T-helper 17 cell (primary cell): ENCODE data around the gene NCOR2. TPM values are rescaled to one million over a fixed set of nuclear protein-coding genes. Genes with fewer than 3 reads are reported as not detected.
A peak's percentile ranks its signal among the peaks of the same experiment; 100 is the strongest.

Source experiments
- ATAC-seq: fragments of 150-1000 bp; cut with Tn5 transposase; 2 replicates; pipeline ENCODE4 v1.10.0; 2021; ENCODE audit warnings: mild to moderate bottlenecking, moderate library complexity
- DNase-seq, 3 donors: peaks; one replicate each; pipeline versions ENCODE4 v3.0.0 to v3.0.0-alpha.2; 2020 to 2021
- H3K9me3 ChIP-seq: one replicate; pipeline ENCODE4 v1.7.0; 2013; ENCODE audit warnings: low read length, mild to moderate bottlenecking; ENCODE audit not compliant: control insufficient read depth, poor library complexity, severe bottlenecking
- H3K27ac Mint-ChIP-seq: one replicate; pipeline ENCODE4 v1.8.0; 2022; ENCODE audit warnings: mild to moderate bottlenecking, moderate library complexity, mixed read lengths
- H3K27me3 Mint-ChIP-seq: one replicate; pipeline ENCODE4 v1.8.0; 2022; ENCODE audit warnings: mixed read lengths
- H3K36me3 Mint-ChIP-seq: one replicate; pipeline ENCODE4 v1.8.0; 2022; ENCODE audit warnings: low read depth, mixed read lengths
- H3K4me1 Mint-ChIP-seq: one replicate; pipeline ENCODE4 v1.8.0; 2022; ENCODE audit warnings: mild to moderate bottlenecking, mixed read lengths
- H3K4me3 Mint-ChIP-seq: one replicate; pipeline ENCODE4 v1.8.0; 2022; ENCODE audit warnings: mild to moderate bottlenecking, moderate library complexity, mixed read lengths
- total RNA-seq, 4 donors: library from RNA in 2 of 4; stranded (reverse) in 2 of 4; gene quantifications; one replicate each; pipeline ENCODE4 v1.2.3 and lab custom pipeline; 2022 to 2026

The NCOR2 gene
- total RNA-seq (100 to 1,000 TPM; 107 to 119 TPM), total RNA-seq (lab: John Stamatoyannopoulos, UW) (44.4 to 74.8 reads per million in 2 donors)

DNA sequence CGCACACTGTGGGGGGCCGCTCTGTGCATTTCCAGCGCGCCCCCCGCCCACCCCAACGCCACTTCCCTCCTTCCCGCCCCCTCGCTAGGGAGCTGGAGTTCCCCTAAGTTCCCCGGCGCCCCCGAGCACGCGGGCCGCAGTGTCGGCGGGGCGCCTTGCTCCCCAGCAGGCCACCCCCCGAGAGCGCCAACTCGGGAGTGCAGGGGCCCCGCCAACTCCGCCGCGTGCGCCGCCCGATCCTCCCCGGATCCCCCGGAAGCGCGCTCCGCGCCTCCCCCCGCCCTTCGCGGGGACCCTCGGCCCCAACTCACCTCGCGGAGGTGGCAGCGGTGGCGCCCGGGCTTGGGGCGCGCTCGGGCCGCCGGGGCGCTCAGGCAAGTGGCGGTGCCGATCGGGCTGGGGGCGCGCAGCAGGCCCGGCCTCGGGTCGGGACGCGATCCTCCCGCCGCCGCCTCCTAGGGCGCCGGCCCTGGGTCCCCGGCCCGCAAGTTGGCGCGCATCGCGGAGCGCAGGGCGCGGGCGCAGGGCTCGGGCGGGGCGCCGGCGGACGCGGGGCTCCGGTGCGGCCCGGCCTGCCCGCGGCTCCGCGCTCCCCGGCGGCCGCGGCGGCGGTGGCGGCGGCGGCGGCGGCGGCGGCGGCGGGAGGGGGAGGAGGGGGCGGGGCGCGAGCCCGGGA, at the start of gene NCOR2:
Gene NCOR2 (minus strand): TSS at position 616 of the 676 bp plus-strand sequence. CDS start 72,361 bp downstream, outside the sequence.
- ATAC-seq: peak; percentile 50
- DNase-seq: peak; percentile 29 to 51 (median 49)
- H3K27ac Mint-ChIP-seq: peak within 1 kb of the TSS; percentile 60
- H3K36me3 Mint-ChIP-seq: no peaks in the 10 kb centered on the region
- H3K27me3 Mint-ChIP-seq: no peaks in the 10 kb centered on the region
- H3K9me3 ChIP-seq: no peaks in the 10 kb centered on the region
- H3K4me3 Mint-ChIP-seq: peak within 1 kb of the TSS; percentile 92
- H3K4me1 Mint-ChIP-seq: peaks cover 15% of the 10 kb centered on the region

DNA sequence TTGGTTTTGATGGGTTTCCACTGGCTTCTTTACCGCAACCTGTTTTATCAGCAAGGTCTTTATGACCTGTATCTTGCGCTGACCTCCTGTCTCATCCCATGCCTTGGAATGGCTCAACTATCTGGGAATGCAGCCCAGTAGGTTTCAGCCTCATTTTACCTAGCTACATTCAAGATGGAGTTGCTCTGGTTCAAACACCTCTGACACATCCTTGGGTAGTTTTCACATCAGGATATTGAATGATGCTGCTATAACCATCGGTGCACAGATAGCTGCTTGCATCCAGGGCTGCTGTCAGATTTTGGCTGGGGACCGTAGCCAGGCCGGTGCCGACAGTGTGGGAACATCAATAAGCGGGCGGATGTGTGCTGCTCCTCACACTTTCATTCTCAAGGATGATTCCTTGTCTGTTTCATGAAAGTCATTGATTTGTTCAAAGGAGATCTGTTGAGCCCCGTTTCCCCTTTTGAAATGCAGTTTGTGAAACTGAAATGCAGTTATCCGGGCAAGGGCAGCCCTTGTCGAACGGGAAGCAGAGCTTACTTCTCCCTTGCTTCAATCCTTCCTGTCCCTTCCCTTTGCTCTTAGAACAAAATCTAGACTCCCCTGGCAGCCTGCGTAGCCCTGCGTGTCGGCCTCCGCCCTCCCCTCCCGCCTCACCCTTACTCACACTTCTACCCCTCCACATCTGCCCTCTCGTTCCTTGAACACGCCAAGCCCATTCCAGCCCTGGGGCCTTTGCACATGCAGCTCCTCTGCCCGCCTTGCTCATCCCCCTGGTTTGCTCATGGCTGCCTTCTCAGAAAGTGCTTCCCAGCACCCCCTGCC, 49.2 kb upstream of the NCOR2 start:
- H3K27me3 Mint-ChIP-seq: no peaks in the 10 kb centered on the region
- DNase-seq (no peak), ATAC-seq (no peak)
- H3K9me3 ChIP-seq: no peaks in the 10 kb centered on the region
- peaks cover 2% of the 10 kb centered on the region for H3K4me1 Mint-ChIP-seq
- H3K36me3 Mint-ChIP-seq: no peaks in the 10 kb centered on the region
- H3K27ac Mint-ChIP-seq: no peak overlapping the region
- H3K4me3 Mint-ChIP-seq: no peak overlapping the region

DNA sequence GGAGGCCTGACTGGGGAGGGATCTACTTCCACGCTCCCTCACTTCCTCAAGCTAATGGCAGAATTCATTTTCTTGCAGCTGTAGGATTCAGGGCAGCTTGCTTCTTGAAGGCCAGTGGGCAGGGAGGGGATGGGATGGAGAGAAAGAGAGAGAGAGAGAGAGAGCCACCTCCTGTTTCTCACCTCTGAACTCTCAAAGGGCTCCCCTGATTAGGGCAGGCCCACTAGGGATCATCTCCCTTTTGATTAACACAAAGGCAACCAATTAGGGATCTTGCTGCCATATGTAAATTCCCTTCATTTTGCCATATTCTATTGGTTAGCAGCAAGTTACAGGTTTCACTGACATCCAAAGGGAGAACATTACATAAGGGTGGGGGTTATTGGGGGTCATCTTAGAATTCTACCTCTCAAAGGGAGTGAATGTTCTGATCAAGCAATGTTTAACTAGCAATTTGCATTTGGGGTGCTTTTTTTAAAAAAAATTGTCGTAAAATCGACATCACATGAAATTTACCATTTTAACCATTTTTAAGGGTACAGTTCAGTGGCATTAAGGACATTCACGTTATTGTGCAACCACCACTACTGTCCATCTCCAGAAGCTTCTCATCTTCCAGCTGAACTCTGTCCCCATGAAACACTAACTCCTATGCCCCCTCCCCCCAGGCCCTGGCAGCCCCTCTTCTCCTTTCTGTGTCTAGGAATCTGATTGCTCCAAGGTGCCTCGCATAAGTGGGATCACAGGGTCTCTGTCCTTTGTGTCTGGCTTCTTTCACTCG, 47.3 kb upstream of the NCOR2 start:
- H3K27ac Mint-ChIP-seq: no peak overlapping the region
- H3K9me3 ChIP-seq: no peaks in the 10 kb centered on the region
- H3K4me3 Mint-ChIP-seq: no peak overlapping the region
- H3K27me3 Mint-ChIP-seq: no peaks in the 10 kb centered on the region
- no peaks in the 10 kb centered on the region for H3K36me3 Mint-ChIP-seq
- ATAC-seq: no peak
- peaks cover 4% of the 10 kb centered on the region for H3K4me1 Mint-ChIP-seq
- DNase-seq: no peak

DNA sequence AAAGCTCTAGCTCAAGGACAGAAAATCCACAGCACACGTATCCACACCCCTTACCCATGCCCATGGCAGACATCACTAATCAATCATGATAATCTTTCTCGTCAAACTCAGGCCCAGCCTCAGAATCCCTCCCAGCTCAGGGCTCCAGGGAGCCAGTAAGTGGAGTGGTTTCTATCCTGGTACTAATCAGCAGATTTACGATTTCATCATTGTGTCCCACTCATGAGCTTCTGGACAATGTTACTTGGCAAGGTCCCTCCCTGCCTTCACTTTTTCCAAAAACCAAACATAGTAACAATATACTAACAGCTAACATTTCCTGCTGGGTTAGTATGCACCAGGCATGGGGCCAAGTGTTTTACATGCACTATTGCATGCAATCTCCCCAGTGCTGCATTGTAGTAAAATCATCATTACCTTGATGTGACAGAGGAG, 45.8 kb upstream of the NCOR2 start:
- no peaks in the 10 kb centered on the region for H3K36me3 Mint-ChIP-seq
- H3K4me3 Mint-ChIP-seq: no peak overlapping the region
- ATAC-seq (no peak), DNase-seq (no peak)
- no peaks in the 10 kb centered on the region for H3K9me3 ChIP-seq
- no peak overlapping the region for H3K27ac Mint-ChIP-seq
- H3K27me3 Mint-ChIP-seq: no peaks in the 10 kb centered on the region
- H3K4me1 Mint-ChIP-seq: peaks cover 17% of the 10 kb centered on the region

DNA sequence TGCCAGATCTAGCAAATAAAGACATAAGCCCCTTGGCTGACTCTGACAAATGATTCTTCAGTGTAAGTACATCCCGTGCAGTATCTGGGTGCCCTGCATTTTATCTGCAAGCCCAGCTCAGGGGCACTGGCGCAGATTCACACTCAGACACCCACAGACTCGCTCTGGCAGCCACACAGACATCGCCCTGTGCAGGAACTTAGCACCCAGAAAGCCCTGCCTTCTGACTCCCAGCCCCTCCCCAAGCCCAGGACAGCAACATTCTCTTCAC, 44.9 kb upstream of the NCOR2 start:
- no peaks in the 10 kb centered on the region for H3K9me3 ChIP-seq
- DNase-seq (no peak), ATAC-seq (no peak)
- Mint-ChIP-seq H3K4me3 (no peak overlapping the region), H3K27ac (no peak overlapping the region), H3K36me3 (no peaks in the 10 kb centered on the region), H3K27me3 (no peaks in the 10 kb centered on the region), H3K4me1 (peaks cover 19% of the 10 kb centered on the region)

DNA sequence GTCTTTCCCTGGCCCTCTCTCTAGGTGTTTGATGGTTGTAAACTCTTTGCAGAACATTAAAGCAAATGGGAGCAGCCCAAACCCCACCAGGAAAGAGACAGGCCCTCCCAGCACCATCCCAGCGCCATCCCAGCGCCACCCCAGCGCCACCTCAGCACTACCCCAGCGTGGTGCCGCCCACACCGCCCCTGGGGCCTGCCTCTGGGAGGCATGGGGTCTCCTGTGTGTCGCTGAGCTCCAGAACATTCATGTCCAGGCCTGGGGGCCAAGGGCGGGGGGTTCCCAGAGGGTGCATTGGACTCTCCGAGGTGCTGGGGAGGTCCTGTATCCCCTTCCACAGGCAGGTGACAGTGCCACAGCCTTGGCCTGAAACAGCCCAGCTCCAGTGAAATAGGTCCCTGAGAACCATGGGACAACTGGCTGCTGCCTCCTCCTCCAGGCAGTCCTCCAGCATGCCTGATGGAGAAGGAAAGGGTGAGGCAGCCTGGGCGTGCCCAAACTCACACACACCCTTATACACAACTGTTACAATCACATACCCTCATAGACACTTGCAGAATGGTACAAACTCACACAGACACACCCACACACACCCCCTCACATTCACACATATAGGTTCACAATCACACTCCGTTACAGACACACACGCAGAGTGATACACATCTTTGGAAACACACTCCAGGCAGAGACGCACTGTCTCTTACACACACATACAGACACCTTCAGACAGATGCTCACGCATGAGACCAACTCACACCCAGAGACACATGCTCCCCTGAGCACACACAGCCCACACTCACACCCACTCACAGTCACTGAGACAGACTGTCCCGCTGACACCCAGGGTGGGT, 44.4 kb upstream of the NCOR2 start:
- no peak for DNase-seq
- Mint-ChIP-seq H3K27me3 (no peaks in the 10 kb centered on the region), H3K4me1 (peaks cover 20% of the 10 kb centered on the region), H3K4me3 (no peak overlapping the region), H3K36me3 (no peaks in the 10 kb centered on the region), H3K27ac (no peak overlapping the region)
- no peak for ATAC-seq
- no peaks in the 10 kb centered on the region for H3K9me3 ChIP-seq

DNA sequence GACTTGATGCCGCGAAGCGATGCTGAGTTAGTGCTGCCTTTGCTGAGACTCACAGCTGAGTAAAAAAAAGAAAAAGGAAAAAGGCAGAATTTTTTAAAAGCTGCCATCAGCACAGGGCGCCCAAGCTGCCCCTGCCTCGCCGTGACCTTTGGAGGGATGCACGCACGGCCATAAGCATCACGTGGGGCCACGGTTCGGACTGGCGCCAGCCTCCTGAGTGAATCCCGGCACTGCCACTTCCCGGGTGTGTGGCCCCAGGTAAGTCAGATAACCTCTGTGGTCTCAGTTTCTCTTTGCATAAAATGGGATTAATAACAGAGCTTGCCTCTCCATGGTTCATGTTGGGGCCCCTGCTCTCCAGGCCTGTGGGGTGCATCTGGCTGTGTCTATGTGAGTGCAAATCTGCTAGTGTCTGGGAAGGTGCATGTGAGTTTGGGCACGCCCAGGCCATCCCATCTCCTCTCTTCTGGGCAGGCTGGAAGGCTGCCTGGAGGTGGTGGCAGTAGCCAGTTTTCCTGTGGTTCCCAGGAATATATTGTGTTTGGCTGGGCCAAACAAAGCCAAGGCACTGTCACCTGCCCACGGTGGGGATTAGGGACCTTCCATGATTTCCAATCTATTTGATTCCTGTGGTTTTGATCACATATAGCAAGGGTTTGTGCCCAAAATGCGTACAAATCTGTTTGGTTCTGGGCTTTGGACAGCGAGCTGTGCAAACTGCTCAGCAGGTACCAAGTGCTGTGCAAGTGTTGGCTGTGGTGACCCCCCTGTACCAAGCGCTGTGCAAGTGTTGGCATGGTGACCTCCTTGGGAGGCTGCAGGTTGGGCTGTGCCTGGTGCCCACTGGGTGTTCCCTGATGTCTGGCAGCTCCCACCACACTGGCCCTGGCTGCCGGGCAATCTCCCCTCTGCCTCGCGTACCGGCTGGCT, 43.5 kb upstream of the NCOR2 start:
- no peak for DNase-seq
- no peak overlapping the region for H3K27ac Mint-ChIP-seq
- H3K4me1 Mint-ChIP-seq: peaks cover 21% of the 10 kb centered on the region
- no peaks in the 10 kb centered on the region for H3K36me3 Mint-ChIP-seq
- H3K4me3 Mint-ChIP-seq: peak overlapping the region; percentile 31
- H3K27me3 Mint-ChIP-seq: no peaks in the 10 kb centered on the region
- no peak for ATAC-seq
- H3K9me3 ChIP-seq: no peaks in the 10 kb centered on the region

DNA sequence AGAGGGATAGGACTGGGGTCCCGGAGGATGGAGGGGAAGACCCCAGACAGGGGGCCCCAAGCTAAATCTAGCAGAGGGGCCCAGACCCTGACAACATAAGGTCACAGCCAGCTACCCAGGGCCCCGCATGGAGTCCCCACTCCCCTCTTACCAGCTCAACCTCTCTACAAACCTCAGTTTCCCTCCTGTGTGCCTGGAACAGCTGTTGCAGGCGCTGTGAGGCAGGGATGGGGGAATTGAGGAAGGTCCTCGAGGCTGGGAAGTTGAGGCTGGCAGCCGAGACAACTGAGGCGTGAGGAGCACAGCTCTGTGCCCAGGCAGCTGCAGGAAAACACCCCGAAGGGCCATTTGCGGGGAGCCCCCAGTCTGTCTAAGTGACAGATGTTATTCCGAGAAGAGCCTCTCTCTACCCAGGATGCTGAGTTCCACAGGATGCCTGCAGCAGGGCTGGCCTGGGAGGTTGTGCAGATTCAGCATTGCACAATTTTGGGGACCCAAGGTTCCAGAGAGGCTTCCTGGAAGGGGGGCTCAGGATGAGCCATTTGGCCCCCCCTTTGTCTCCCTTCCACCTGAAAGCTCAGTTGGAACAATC, 42.7 kb upstream of the NCOR2 start:
- Mint-ChIP-seq H3K4me3 (peak overlapping the region; percentile 90), H3K27ac (no peak overlapping the region), H3K27me3 (no peaks in the 10 kb centered on the region), H3K4me1 (peaks cover 21% of the 10 kb centered on the region), H3K36me3 (no peaks in the 10 kb centered on the region)
- H3K9me3 ChIP-seq: no peaks in the 10 kb centered on the region
- no peak for DNase-seq
- ATAC-seq: no peak

DNA sequence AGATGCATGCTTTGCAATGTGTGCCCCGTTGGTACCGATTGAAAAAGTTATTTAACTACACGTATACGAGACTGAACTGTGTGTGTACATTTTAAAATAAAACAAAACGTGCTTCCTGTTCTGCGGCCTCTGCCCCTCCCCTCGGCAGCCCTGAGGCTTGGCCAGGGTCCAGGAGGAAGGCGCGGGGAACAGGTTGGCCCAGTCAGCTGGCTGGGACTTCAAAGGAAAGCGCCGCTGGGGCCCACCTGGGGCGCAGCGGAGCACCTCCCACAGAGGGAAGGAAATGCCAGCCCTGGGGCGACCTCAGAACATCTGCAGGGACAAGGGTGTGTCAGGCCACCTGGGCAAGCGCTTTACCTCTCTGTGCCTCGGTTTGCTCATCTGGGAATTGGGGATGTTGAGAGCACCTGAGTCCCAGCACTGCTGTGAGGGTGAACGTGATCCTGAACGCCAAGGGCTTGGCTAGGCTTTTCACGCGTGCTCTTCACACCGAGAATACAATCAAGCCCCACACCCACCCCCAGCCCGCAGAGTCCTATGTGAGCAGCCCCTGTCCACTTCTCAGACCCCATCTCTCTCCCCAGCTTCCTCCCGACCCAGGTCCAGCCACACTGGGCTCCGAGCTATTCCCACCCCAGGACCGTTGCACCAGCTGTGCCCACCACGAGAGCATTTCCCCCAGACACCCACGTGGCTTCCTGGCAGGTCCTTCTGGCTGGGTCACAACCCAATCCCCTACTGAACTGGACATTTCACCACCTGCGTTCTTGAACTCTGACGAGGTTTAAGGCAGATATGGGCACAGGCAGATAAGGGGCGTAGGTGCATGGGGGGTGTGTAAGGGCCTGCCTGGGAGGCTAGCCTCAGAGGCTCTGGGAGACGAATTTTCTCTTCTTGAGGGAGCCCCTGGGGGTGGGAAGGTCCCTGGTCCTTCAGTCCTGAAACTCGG, 41.9 kb upstream of the NCOR2 start:
- DNase-seq: peak; percentile 68 to 86 (median 78)
- Mint-ChIP-seq H3K4me1 (peaks cover 23% of the 10 kb centered on the region), H3K27ac (peak overlapping the region; percentile 61), H3K4me3 (peak overlapping the region; percentile 90), H3K36me3 (no peaks in the 10 kb centered on the region), H3K27me3 (no peaks in the 10 kb centered on the region)
- peak; percentile 98 for ATAC-seq
- H3K9me3 ChIP-seq: no peaks in the 10 kb centered on the region

DNA sequence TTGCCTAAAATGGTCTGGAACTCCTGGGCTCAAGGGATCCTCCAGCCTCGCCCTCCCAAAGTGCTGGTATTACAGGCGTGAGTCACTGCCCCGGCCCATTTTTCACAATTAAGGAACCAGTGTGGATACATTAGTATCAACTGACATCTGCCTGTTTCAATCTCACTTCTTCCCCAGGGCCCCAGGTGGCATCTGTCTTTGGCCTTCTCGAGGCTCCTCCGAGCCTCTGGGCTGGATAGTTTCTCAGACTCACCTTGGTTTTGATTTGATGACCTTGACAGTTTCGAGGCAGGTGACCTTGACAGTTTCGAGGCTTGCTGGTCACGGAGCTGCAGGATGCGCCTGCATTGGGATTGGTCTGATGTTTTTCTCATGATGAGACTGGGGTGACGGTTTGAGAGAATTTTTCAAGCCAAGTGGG, 41.0 kb upstream of the NCOR2 start:
- no peaks in the 10 kb centered on the region for H3K9me3 ChIP-seq
- Mint-ChIP-seq H3K36me3 (no peaks in the 10 kb centered on the region), H3K27ac (peak overlapping the region; percentile 61), H3K4me1 (peaks cover 23% of the 10 kb centered on the region), H3K4me3 (peak overlapping the region; percentile 90), H3K27me3 (no peaks in the 10 kb centered on the region)
- DNase-seq (no peak), ATAC-seq (no peak)
